ENCODE measurements around the gene PAPPA.

GRCh38 chr9:116238225-116238624, 84.6 kb downstream of the PAPPA start:
- TF ChIP-seq CTCF (conservative IDR thresholded peaks at IDR 0.05): no peak
- no peak for TF ChIP-seq ZFX (IDR thresholded peaks at IDR 0.05)
